ENCODE measurements around the gene HSPA2.
"Not testable (repeated sequence)": the region's sequence is repeated elsewhere in the genome, so short reads cannot be mapped to it uniquely, and the experiment has no call there.

The HSPA2 gene

GRCh38 chr14:64566651-64567122 is 26.1 kb downstream of the HSPA2 start:
- DNase-seq, result no peak

- DNase-seq, result no peak
These were observed 28.6 kb downstream of the HSPA2 start for GRCh38 chr14:64569138-64569631.

- not testable (repeated sequence) for DNase-seq
These were observed 29.1 kb downstream of the HSPA2 start for GRCh38 chr14:64569646-64570045.

GRCh38 chr14:64572386-64573104 is 32.0 kb downstream of the HSPA2 start:
- no peak for DNase-seq

- DNase-seq, result no peak
These were observed 32.6 kb downstream of the HSPA2 start for GRCh38 chr14:64573109-64573508.

- no peak for DNase-seq
These were observed 34.0 kb downstream of the HSPA2 start for GRCh38 chr14:64574371-64575107.

GRCh38 chr14:64577211-64577610 is 36.7 kb downstream of the HSPA2 start:
- DNase-seq, result no peak

- DNase-seq, result no peak
These were observed 39.9 kb downstream of the HSPA2 start for GRCh38 chr14:64580467-64580866.

- no peak for DNase-seq
These were observed 40.8 kb downstream of the HSPA2 start for GRCh38 chr14:64581363-64581762.

GRCh38 chr14:64581817-64582216 is 41.3 kb downstream of the HSPA2 start:
- no peak for DNase-seq

- DNase-seq, result no peak
These were observed 43.6 kb downstream of the HSPA2 start for GRCh38 chr14:64584190-64584589.

GRCh38 chr14:64591809-64592208 is 51.3 kb downstream of the HSPA2 start:
- DNase-seq, result no peak
